Upper lobe of left lung (tissue), 6 donors: ENCODE data around the gene HECA. TPM values are rescaled to one million over a fixed set of nuclear protein-coding genes. Genes with fewer than 3 reads are reported as not detected.
A peak's percentile ranks its signal among the peaks of the same experiment; 100 is the strongest.

Source experiments
- ATAC-seq, 2 donors: fragments of 200-7000 bp; cut with Tn5 transposase; one replicate each; pipeline ENCODE4 v1.9.1; 2022; ENCODE audit warnings: mild to moderate bottlenecking in 2 of 2, moderate library complexity in 2 of 2; ENCODE audit not compliant: low FRiP score in 2 of 2
- DNase-seq, 2 donors: peaks; one replicate each; pipeline ENCODE4 v3.0.0-alpha.2; 2019 to 2020
- H3K27ac ChIP-seq, 4 donors: fragments of 200-600 bp; sonication (generic); one replicate each; pipeline ENCODE4 v1.5.1; 2016 to 2019
- H3K27me3 ChIP-seq, 4 donors: fragments of 200-600 bp; sonication (generic); one replicate each; pipeline ENCODE4 v1.5.1; 2017 to 2019
- H3K36me3 ChIP-seq, 4 donors: fragments of 200-600 bp; sonication (generic); one replicate each; pipeline ENCODE4 v1.5.1; 2016 to 2019
- H3K4me1 ChIP-seq, 4 donors: fragments of 200-600 bp; sonication (generic); one replicate each; pipeline ENCODE4 v1.5.1; 2018 to 2019
- H3K4me3 ChIP-seq, 4 donors: fragments of 200-600 bp; sonication (generic); one replicate each; pipeline ENCODE4 v1.5.1; 2017 to 2019; ENCODE audit warnings: mild to moderate bottlenecking in 2 of 4, moderate library complexity in 1 of 4
- H3K9me3 ChIP-seq, 4 donors: fragments of 200-600 bp; sonication (generic); one replicate each; pipeline ENCODE4 v1.5.1; 2018 to 2019
- EP300 ChIP-seq, 4 donors: sonication (generic); formaldehyde crosslinking; IDR thresholded peaks; one replicate each; pipeline ENCODE4 v1.5.1; 2017; ENCODE audit warnings: antibody characterized with exemption in 4 of 4, control low read depth in 2 of 4
- POLR2A ChIP-seq, 4 donors: fragments of 450-650 bp; IDR thresholded peaks; one replicate each; pipeline ENCODE4 v1.5.1; 2016 to 2017; ENCODE audit warnings: antibody characterized with exemption in 4 of 4, mild to moderate bottlenecking in 2 of 4
- POLR2AphosphoS5 ChIP-seq, 2 donors: sonication (generic); formaldehyde crosslinking; IDR thresholded peaks; one replicate each; pipeline ENCODE4 v1.5.1; 2017; ENCODE audit warnings: antibody characterized with exemption in 2 of 2
- WGBS, 2 donors: methylation state at CpG; one replicate each; pipeline ENCODE4 v1.1.5; 2017 to 2018; 5-methylcytosine and 5-hydroxymethylcytosine counted together
- total RNA-seq, 6 donors: library from RNA; depleted of rRNA in 4 of 6; stranded (reverse); fragments of >200 nt in 4 of 6; gene quantifications; one replicate each; pipeline versions ENCODE4 v1.1.0 to v1.2.1, GENCODE V29; 2016 to 2021
- TF ChIP-seq, protein P1 (sequence below), 6 experiments: fragments of 450-650 bp in 4 of 6; fragments of 200-600 bp in 2 of 6; sonication (generic) in 2 of 6; IDR thresholded peaks; one replicate each; pipeline ENCODE4 v1.5.1; 2016 to 2019; ENCODE audit warnings: antibody characterized with exemption in 6 of 6
- donor health status: DM: no; HTN: no; CAD: no; lungs with moderate emphysema.
- donor health status: DM: no; HTN: yes; CAD: no; lungs with severe emphysema.

The HECA gene
- total RNA-seq, 6 donors from 2014 or later: 34.4 to 57.6 (median 41.2) TPM

GRCh38 chr6:139161817-139162284, 27.0 kb downstream of the HECA start:
- H3K36me3 ChIP-seq: peaks cover 5 to 8% (median 8%) of the 10 kb centered on the region in 4 donors
- no peaks in the 10 kb centered on the region for H3K27me3 ChIP-seq
- peaks cover 23 to 52% (median 37%) of the 10 kb centered on the region in 4 donors for H3K4me1 ChIP-seq
- DNase-seq (no peak), ATAC-seq (no peak)
- TF ChIP-seq POLR2A (IDR thresholded peaks at IDR 0.05): no peak
- TF ChIP-seq EP300 (IDR thresholded peaks at IDR 0.05): no peak
- TF ChIP-seq POLR2AphosphoS5 (IDR thresholded peaks at IDR 0.05): no peak
- TF ChIP-seq, protein P1, sequence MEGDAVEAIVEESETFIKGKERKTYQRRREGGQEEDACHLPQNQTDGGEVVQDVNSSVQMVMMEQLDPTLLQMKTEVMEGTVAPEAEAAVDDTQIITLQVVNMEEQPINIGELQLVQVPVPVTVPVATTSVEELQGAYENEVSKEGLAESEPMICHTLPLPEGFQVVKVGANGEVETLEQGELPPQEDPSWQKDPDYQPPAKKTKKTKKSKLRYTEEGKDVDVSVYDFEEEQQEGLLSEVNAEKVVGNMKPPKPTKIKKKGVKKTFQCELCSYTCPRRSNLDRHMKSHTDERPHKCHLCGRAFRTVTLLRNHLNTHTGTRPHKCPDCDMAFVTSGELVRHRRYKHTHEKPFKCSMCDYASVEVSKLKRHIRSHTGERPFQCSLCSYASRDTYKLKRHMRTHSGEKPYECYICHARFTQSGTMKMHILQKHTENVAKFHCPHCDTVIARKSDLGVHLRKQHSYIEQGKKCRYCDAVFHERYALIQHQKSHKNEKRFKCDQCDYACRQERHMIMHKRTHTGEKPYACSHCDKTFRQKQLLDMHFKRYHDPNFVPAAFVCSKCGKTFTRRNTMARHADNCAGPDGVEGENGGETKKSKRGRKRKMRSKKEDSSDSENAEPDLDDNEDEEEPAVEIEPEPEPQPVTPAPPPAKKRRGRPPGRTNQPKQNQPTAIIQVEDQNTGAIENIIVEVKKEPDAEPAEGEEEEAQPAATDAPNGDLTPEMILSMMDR (IDR thresholded peaks at IDR 0.05): no peak
- H3K9me3 ChIP-seq: no peaks in the 10 kb centered on the region
- WGBS, 2 donors: 67 to 72% methylated on average over 3 of the region's 3 CpGs
- peak overlapping the region in 1 of 4 donors; percentile 24 for H3K27ac ChIP-seq
- no peak overlapping the region for H3K4me3 ChIP-seq

GRCh38 chr6:139164001-139164400, 29.1 kb downstream of the HECA start:
- Histone ChIP-seq H3K27ac (no peak overlapping the region), H3K36me3 (peaks cover 9 to 20% (median 13%) of the 10 kb centered on the region in 4 donors), H3K4me1 (peaks cover 23 to 52% (median 37%) of the 10 kb centered on the region in 4 donors), H3K4me3 (no peak overlapping the region), H3K27me3 (no peaks in the 10 kb centered on the region), H3K9me3 (no peaks in the 10 kb centered on the region)
- TF ChIP-seq EP300 (IDR thresholded peaks at IDR 0.05) (no peak), POLR2A (IDR thresholded peaks at IDR 0.05) (no peak), POLR2AphosphoS5 (IDR thresholded peaks at IDR 0.05) (no peak)
- TF ChIP-seq, protein P1 (IDR thresholded peaks at IDR 0.05): no peak
- no peak for DNase-seq
- ATAC-seq: no peak
- 52 to 69% methylated on average over 3 of the region's 3 CpGs for WGBS, 2 donors

DNA sequence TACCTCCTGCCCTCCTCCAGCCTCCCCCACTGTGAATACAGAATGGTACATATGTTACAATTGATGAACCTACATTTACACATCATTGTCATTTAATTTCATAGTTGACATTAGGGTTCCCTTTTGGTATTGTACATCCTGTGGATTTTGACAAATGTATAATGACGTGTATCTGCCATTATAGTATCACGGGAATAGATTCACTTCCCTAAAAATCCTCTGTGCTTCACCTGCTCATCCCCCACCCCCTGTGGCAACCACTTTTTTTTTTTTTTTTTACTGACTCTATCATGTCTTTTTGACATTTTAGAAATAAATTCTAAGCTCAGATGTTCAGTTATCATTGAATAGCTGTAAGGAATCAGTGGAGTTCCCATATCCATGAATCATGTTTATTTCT, 30.4 kb downstream of the HECA start:
- no peaks in the 10 kb centered on the region for H3K27me3 ChIP-seq
- WGBS, 2 donors: 76 to 83% methylated on average over 2 of the region's 2 CpGs
- TF ChIP-seq POLR2AphosphoS5 (IDR thresholded peaks at IDR 0.05): no peak
- TF ChIP-seq EP300 (IDR thresholded peaks at IDR 0.05): no peak
- TF ChIP-seq, protein P1 (IDR thresholded peaks at IDR 0.05): no peak
- TF ChIP-seq POLR2A (IDR thresholded peaks at IDR 0.05): no peak
- ATAC-seq (no peak), DNase-seq (no peak)
- H3K4me3 ChIP-seq: no peak overlapping the region
- peaks cover 20 to 40% (median 33%) of the 10 kb centered on the region in 4 donors for H3K4me1 ChIP-seq
- no peak overlapping the region for H3K27ac ChIP-seq
- peaks cover 9 to 24% (median 13%) of the 10 kb centered on the region in 4 donors for H3K36me3 ChIP-seq
- no peaks in the 10 kb centered on the region for H3K9me3 ChIP-seq

- H3K9me3 ChIP-seq: no peaks in the 10 kb centered on the region
- WGBS, 2 donors: 95 to 98% methylated on average over 30 to 35 of the region's 35 CpGs
- H3K4me3 ChIP-seq: no peak overlapping the region
- no peak for TF ChIP-seq POLR2AphosphoS5 (IDR thresholded peaks at IDR 0.05)
- TF ChIP-seq EP300 (IDR thresholded peaks at IDR 0.05): no peak
- no peak for TF ChIP-seq POLR2A (IDR thresholded peaks at IDR 0.05)
- TF ChIP-seq, protein P1 (IDR thresholded peaks at IDR 0.05): no peak
- peaks cover 13 to 30% (median 23%) of the 10 kb centered on the region in 4 donors for H3K4me1 ChIP-seq
- no peaks in the 10 kb centered on the region for H3K27me3 ChIP-seq
- H3K36me3 ChIP-seq: peaks cover 9 to 24% (median 13%) of the 10 kb centered on the region in 4 donors
- no peak overlapping the region for H3K27ac ChIP-seq
- DNase-seq: peak in 1 of 2 donors; percentile 78
- ATAC-seq: peak in 1 of 2 donors; percentile 6
Observed at GRCh38 chr6:139166238-139166955, 31.5 kb downstream of the HECA start.
